ENCODE measurements around the gene BCL2A1.
A peak's percentile ranks its signal among the peaks of the same experiment; 100 is the strongest.
"Not testable (repeated sequence)": the region's sequence is repeated elsewhere in the genome, so short reads cannot be mapped to it uniquely, and the experiment has no call there.

Gene BCL2A1

GRCh38 chr15:79977431-79978054 is 6.5 kb upstream of the BCL2A1 start:
- Mint-ChIP-seq H3K4me3 (no peak overlapping the region), H3K27ac (peak overlapping the region; percentile 54), H3K4me1 (ENCODE audit: low read depth) (peaks cover 35% of the 10 kb centered on the region), H3K27me3 (no peaks in the 10 kb centered on the region), H3K36me3 (no peaks in the 10 kb centered on the region), H3K9me3 (ENCODE audit: low read depth) (no peaks in the 10 kb centered on the region)

DNA sequence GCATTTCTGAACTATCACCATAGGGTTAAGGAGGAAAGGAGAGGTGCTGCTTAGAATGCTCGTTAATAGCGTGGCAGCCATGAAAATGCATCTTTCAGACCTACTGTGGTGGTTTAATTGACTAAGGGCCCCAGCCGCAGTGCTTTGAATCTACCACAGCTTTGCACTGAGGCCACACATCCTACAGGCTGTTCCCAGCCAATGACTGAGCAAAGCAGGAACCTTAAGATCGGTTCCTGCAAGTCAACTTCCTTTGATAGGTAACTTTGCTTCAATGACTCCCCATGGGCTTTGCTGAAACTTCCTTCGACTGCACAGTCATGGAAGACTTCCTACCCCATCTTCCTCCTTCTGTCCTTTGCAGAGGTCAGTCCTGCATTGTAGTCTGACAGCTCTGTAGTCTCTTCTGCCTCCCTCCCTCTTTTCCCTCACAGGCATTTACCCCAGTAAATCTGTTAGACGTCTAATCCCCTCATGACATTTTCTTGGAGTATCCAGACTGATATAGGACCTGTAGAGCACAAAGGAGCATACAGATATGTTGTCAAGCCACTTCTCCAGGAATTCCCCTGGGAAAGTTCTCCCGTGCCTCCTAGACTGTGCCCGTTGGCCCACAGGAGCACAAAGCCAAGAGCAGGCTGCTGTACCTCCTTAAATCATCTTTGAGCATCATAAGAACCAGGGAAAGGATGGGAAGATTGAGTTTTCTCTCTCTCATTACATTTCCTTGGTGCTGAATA is 2.6 kb upstream of the BCL2A1 start:
- H3K27me3 Mint-ChIP-seq: no peaks in the 10 kb centered on the region
- H3K27ac Mint-ChIP-seq: peak overlapping the region; percentile 55
- H3K4me3 Mint-ChIP-seq: peak overlapping the region; percentile 39
- H3K9me3 Mint-ChIP-seq (ENCODE audit: low read depth): no peaks in the 10 kb centered on the region
- peaks cover 38% of the 10 kb centered on the region for H3K4me1 Mint-ChIP-seq (ENCODE audit: low read depth)
- peaks cover 7% of the 10 kb centered on the region for H3K36me3 Mint-ChIP-seq

GRCh38 chr15:79972863-79973262 is 1.9 kb upstream of the BCL2A1 start:
- no peaks in the 10 kb centered on the region for H3K9me3 Mint-ChIP-seq (ENCODE audit: low read depth)
- H3K27ac Mint-ChIP-seq: peak overlapping the region; percentile 55
- no peaks in the 10 kb centered on the region for H3K27me3 Mint-ChIP-seq
- peak overlapping the region; percentile 39 for H3K4me3 Mint-ChIP-seq
- peaks cover 37% of the 10 kb centered on the region for H3K4me1 Mint-ChIP-seq (ENCODE audit: low read depth)
- H3K36me3 Mint-ChIP-seq: peaks cover 13% of the 10 kb centered on the region

GRCh38 chr15:79970181-79970580 is 815 bp downstream of the BCL2A1 start:
- peak overlapping the region; percentile 98 for H3K4me3 Mint-ChIP-seq
- H3K27me3 Mint-ChIP-seq: no peaks in the 10 kb centered on the region
- peak overlapping the region; percentile 88 for H3K27ac Mint-ChIP-seq
- peaks cover 32% of the 10 kb centered on the region for H3K36me3 Mint-ChIP-seq
- no peaks in the 10 kb centered on the region for H3K9me3 Mint-ChIP-seq (ENCODE audit: low read depth)
- peaks cover 48% of the 10 kb centered on the region for H3K4me1 Mint-ChIP-seq (ENCODE audit: low read depth)

- Mint-ChIP-seq H3K4me3 (peak overlapping the region; percentile 98), H3K27me3 (no peaks in the 10 kb centered on the region), H3K9me3 (ENCODE audit: low read depth) (no peaks in the 10 kb centered on the region), H3K36me3 (peaks cover 37% of the 10 kb centered on the region), H3K27ac (peak overlapping the region; percentile 96), H3K4me1 (ENCODE audit: low read depth) (peaks cover 56% of the 10 kb centered on the region)
Measured at GRCh38 chr15:79969146-79969545, 1.9 kb downstream of the BCL2A1 start.

- H3K27me3 Mint-ChIP-seq: no peaks in the 10 kb centered on the region
- peaks cover 51% of the 10 kb centered on the region for H3K4me1 Mint-ChIP-seq (ENCODE audit: low read depth)
- H3K36me3 Mint-ChIP-seq: peaks cover 39% of the 10 kb centered on the region
- H3K4me3 Mint-ChIP-seq: peak overlapping the region; percentile 98
- H3K9me3 Mint-ChIP-seq (ENCODE audit: low read depth): no peaks in the 10 kb centered on the region
- H3K27ac Mint-ChIP-seq: peak overlapping the region; percentile 100
Measured at GRCh38 chr15:79967298-79968182, 3.5 kb downstream of the BCL2A1 start.

DNA sequence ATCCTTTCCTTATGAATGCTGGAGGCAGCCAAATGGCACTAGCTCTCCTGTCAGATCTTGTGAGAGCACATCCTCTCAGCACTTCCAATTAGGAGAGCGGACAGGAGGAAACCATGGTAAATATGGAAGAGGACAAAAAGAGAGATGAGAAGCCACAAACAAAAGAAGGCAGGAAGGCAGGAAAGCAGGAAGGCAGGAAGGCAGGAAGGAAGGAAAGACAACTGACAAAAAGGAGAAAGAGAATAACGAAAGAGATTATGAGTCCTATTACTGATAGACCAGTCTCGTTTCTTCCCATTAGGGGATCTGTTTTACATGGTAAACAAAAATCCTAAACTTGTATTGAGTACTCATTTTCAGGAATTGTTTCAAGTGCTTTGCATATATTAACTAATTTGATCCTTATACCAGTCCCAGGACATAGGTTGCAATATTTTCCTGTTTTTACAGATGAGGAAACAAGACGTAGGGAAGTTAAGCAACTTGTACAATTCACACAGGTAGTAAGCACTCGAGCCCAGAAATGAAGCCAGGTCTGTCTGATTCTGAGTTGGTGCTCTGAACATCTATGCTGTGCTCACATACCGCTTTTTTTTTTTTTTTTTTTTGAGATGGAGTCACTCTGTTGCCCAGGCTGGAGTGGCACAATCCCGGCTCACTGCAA is 4.2 kb downstream of the BCL2A1 start:
- Mint-ChIP-seq H3K27ac (peak overlapping the region; percentile 100), H3K4me1 (ENCODE audit: low read depth) (peaks cover 52% of the 10 kb centered on the region), H3K36me3 (peaks cover 42% of the 10 kb centered on the region), H3K9me3 (ENCODE audit: low read depth) (no peaks in the 10 kb centered on the region), H3K27me3 (no peaks in the 10 kb centered on the region), H3K4me3 (peak overlapping the region; percentile 98)

GRCh38 chr15:79965846-79966630 is 5.0 kb downstream of the BCL2A1 start:
- peaks cover 42% of the 10 kb centered on the region for H3K36me3 Mint-ChIP-seq
- H3K27ac Mint-ChIP-seq: peak overlapping the region; percentile 100
- H3K4me3 Mint-ChIP-seq: peak overlapping the region; percentile 98
- H3K27me3 Mint-ChIP-seq: no peaks in the 10 kb centered on the region
- no peaks in the 10 kb centered on the region for H3K9me3 Mint-ChIP-seq (ENCODE audit: low read depth)
- H3K4me1 Mint-ChIP-seq (ENCODE audit: low read depth): peaks cover 47% of the 10 kb centered on the region

- H3K27me3 Mint-ChIP-seq: no peaks in the 10 kb centered on the region
- peak overlapping the region; percentile 89 for H3K4me3 Mint-ChIP-seq
- H3K4me1 Mint-ChIP-seq (ENCODE audit: low read depth): peaks cover 55% of the 10 kb centered on the region
- peaks cover 43% of the 10 kb centered on the region for H3K36me3 Mint-ChIP-seq
- H3K27ac Mint-ChIP-seq: peak overlapping the region; percentile 96
- H3K9me3 Mint-ChIP-seq (ENCODE audit: low read depth): no peaks in the 10 kb centered on the region
Measured at GRCh38 chr15:79964232-79964805, 6.7 kb downstream of the BCL2A1 start.

- Mint-ChIP-seq H3K4me3 (peak overlapping the region; percentile 38), H3K36me3 (peaks cover 34% of the 10 kb centered on the region), H3K4me1 (ENCODE audit: low read depth) (peaks cover 52% of the 10 kb centered on the region)
- not testable (repeated sequence) for H3K27me3 Mint-ChIP-seq; H3K27ac Mint-ChIP-seq; H3K9me3 Mint-ChIP-seq (ENCODE audit: low read depth)
Measured at GRCh38 chr15:79962921-79963320, 8.1 kb downstream of the BCL2A1 start.

DNA sequence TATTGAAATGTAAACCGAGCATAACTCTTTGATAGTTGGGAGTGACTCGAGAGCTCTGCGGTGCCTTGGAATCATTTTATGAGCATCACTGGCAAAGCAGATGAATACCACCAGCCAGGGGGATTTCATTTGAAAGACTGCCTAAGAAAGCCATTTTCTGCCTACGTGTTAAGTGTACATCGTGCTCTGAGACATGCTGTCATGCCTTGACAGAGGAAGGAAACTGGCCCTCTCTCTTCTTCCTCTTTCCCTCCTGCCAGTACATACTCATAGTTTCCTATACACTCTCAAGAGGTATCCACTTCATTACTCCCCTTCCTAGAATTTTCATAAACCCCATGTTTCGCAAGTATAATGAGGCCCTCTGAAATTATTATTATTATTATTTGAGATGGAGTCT is 8.8 kb downstream of the BCL2A1 start:
- H3K27ac Mint-ChIP-seq: peak overlapping the region; percentile 80
- peak overlapping the region; percentile 70 for H3K4me3 Mint-ChIP-seq

DNA sequence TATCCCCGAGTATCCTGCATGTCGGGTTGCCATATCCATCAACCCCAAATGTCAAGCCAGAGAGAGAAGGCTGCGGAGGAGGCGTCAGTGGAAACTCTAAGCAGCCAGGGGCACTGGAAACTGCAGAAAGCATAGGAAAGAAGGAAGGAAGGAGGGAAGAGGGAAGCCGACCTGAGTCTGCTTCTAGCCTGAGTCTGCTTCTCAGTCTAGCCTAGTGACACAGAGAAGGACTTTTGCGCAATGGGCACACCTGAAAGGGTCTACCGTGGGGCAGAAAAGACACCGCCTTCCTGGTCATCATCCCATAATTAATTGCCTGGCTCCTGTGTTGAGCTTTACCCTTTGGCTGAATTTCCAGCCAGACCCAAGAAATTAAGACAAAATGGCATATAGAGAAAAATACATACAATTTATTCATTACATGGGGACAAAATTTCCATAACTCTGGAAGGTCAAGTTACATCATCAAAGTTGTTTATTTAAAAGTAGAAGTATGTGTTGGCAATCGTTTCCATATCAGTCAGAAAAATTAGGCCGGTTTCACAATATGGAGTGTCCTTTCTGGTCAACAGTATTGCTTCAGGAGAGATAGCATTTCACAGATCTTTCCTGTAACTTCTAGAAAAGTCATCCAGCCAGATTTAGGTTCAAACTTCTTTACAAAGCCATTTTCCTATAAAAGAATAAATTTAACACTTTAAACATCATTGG is 10.3 kb downstream of the BCL2A1 start:
- Mint-ChIP-seq H3K36me3 (peaks cover 20% of the 10 kb centered on the region), H3K27ac (peak overlapping the region; percentile 22), H3K9me3 (ENCODE audit: low read depth) (no peaks in the 10 kb centered on the region), H3K4me3 (no peak overlapping the region), H3K4me1 (ENCODE audit: low read depth) (peaks cover 44% of the 10 kb centered on the region), H3K27me3 (no peaks in the 10 kb centered on the region)

More for the DNA sequence above, 8.8 kb downstream of the BCL2A1 start:
- Mint-ChIP-seq H3K36me3 (peaks cover 29% of the 10 kb centered on the region), H3K9me3 (ENCODE audit: low read depth) (no peaks in the 10 kb centered on the region), H3K4me1 (ENCODE audit: low read depth) (peaks cover 52% of the 10 kb centered on the region), H3K27me3 (no peaks in the 10 kb centered on the region)

- Mint-ChIP-seq H3K4me1 (ENCODE audit: low read depth) (peaks cover 44% of the 10 kb centered on the region), H3K9me3 (ENCODE audit: low read depth) (no peaks in the 10 kb centered on the region), H3K4me3 (no peak overlapping the region), H3K36me3 (peaks cover 8% of the 10 kb centered on the region), H3K27me3 (no peaks in the 10 kb centered on the region), H3K27ac (no peak overlapping the region)
Measured at GRCh38 chr15:79957741-79958140, 13.3 kb downstream of the BCL2A1 start.
